Caco-2 (cell line): ENCODE measurements around the gene C1orf74. TPM values are rescaled to one million over a fixed set of nuclear protein-coding genes. Genes with fewer than 3 reads are reported as not detected.

Source experiments
- BruUV-seq: library from RNA; stranded (reverse); fragments of 400-500 nt; replicated peaks from 2 replicates; lab custom pipeline; 2021; lab: Mats Ljungman, UMichigan
- CTCF ChIA-PET: fragments of 300-600 bp; sonication (Branson Sonifier 250); formaldehyde crosslinking; loops from one replicate; lab custom pipeline; 2022; ENCODE audit warnings: antibody characterized with exemption; lab: Charles Lee
- POLR2A ChIA-PET: fragments of 300-600 bp; sonication (Branson Sonifier 250); formaldehyde crosslinking; loops from one replicate; lab custom pipeline; 2022; ENCODE audit warnings: antibody characterized with exemption; lab: Charles Lee
- DNase-seq, 2 experiments: peaks; one replicate each; pipeline versions ENCODE4 v3.0.0 to v3.0.0-alpha.2; 2020 to 2022
- H3K27me3 ChIP-seq: replicated peaks from 2 replicates; pipeline ENCODE4 v1.6.0; 2011; ENCODE audit warnings: low read length; ENCODE audit not compliant: control insufficient read depth, insufficient read depth
- H3K36me3 ChIP-seq: 2 replicates; pipeline ENCODE4 v1.5.1; 2011; ENCODE audit warnings: low read length; ENCODE audit not compliant: control insufficient read depth, insufficient read depth
- H3K4me1 ChIP-seq: fragments of 250-450 bp; sonication (Bioruptor Pico); 2 replicates; pipeline ENCODE4 v1.5.1; 2020; ENCODE audit warnings: mild to moderate bottlenecking
- H3K4me3 ChIP-seq: 2 replicates; pipeline ENCODE4 v1.5.1; 2011; ENCODE audit warnings: low read depth, mild to moderate bottlenecking, control low read depth, low read length
- H3K9me3 ChIP-seq: fragments of 250-450 bp; sonication (Bioruptor Pico); 2 replicates; pipeline ENCODE4 v1.5.1; 2020; ENCODE audit warnings: mild to moderate bottlenecking, moderate library complexity
- H3K27ac Mint-ChIP-seq: one replicate; pipeline ENCODE4 v1.8.0; 2022; ENCODE audit warnings: mixed read lengths; ENCODE audit not compliant: unreplicated experiment
- H3K27me3 Mint-ChIP-seq: one replicate; pipeline ENCODE4 v1.8.0; 2022; ENCODE audit warnings: mixed read lengths; ENCODE audit not compliant: insufficient read depth, unreplicated experiment
- H3K36me3 Mint-ChIP-seq: one replicate; pipeline ENCODE4 v1.8.0; 2022; ENCODE audit warnings: mild to moderate bottlenecking, mixed read lengths; ENCODE audit not compliant: insufficient read depth, unreplicated experiment
- H3K4me1 Mint-ChIP-seq: one replicate; pipeline ENCODE4 v1.8.0; 2022; ENCODE audit warnings: low read depth, mixed read lengths; ENCODE audit not compliant: unreplicated experiment
- H3K4me3 Mint-ChIP-seq: one replicate; pipeline ENCODE4 v1.8.0; 2022; ENCODE audit warnings: mild to moderate bottlenecking, moderate library complexity, mixed read lengths; ENCODE audit not compliant: unreplicated experiment
- H3K9me3 Mint-ChIP-seq: one replicate; pipeline ENCODE4 v1.8.0; 2022; ENCODE audit warnings: mixed read lengths; ENCODE audit not compliant: unreplicated experiment
- CTCF ChIP-seq, 2 experiments: fragments of 200-600 bp in 1 of 2; IDR thresholded peaks; 1 replicate in 1 of 2; 2 replicates in 1 of 2; pipeline versions ENCODE4 v1.5.1 to v1.8.0; 2011 to 2022; ENCODE audit warnings: antibody characterized with exemption in 1 of 2, control low read depth in 1 of 2, inconsistent platforms in 1 of 2, low read depth in 1 of 2, low read length in 1 of 2, mild to moderate bottlenecking in 1 of 2, moderate library complexity in 1 of 2; ENCODE audit not compliant: insufficient read depth in 1 of 2, severe bottlenecking in 1 of 2, unreplicated experiment in 1 of 2
- intact Hi-C: fragments of 100-400 bp; cut with micrococcal nuclease; formaldehyde crosslinking; loops from one replicate; pipeline ENCODE4 v1.10.0; 2022; ENCODE audit not compliant: unreplicated experiment
- total RNA-seq: library from RNA; stranded (reverse); gene quantifications from 2 replicates; pipeline ENCODE4 v1.2.3, GENCODE V29; 2022

The C1orf74 gene
- total RNA-seq, 1 experiment from 2014 or later = 4.5 TPM

- Histone ChIP-seq H3K27me3 (no peaks in the 10 kb centered on the region), H3K9me3 (no peaks in the 10 kb centered on the region), H3K4me3 (no peak overlapping the region), H3K4me1 (peaks cover 25% of the 10 kb centered on the region), H3K36me3 (peaks cover 11% of the 10 kb centered on the region)
- H3K27ac Mint-ChIP-seq = no peak overlapping the region
- peaks cover 41% of the 10 kb centered on the region for H3K36me3 Mint-ChIP-seq
- H3K27me3 Mint-ChIP-seq = no peaks in the 10 kb centered on the region
- no peak for TF ChIP-seq CTCF (IDR thresholded peaks at IDR 0.05; ENCODE audit: insufficient read depth in 1 of 2, low read depth in 1 of 2, low read length in 1 of 2, severe bottlenecking in 1 of 2, unreplicated experiment in 1 of 2)
- no peaks in the 10 kb centered on the region for H3K9me3 Mint-ChIP-seq
- peaks cover 13% of the 10 kb centered on the region for H3K4me1 Mint-ChIP-seq
- no peak overlapping the region for H3K4me3 Mint-ChIP-seq
- ChIA-PET CTCF (interaction anchor here (0.6 kb wide), 1 partner anchor 121 kb away, joined by 3 read pairs; no protein-coding TSS in a partner anchor), POLR2A (no interaction called here)
- DNase-seq = no peak
- intact Hi-C loops = no loop called here
- BruUV-seq = no TSS peak
Observed at GRCh38 chr1:209786146-209786545, 1.8 kb upstream of the C1orf74 start.

GRCh38 chr1:209785592-209785991, 1.2 kb upstream of the C1orf74 start:
- TF ChIP-seq CTCF (IDR thresholded peaks at IDR 0.05; ENCODE audit: insufficient read depth in 1 of 2, low read depth in 1 of 2, low read length in 1 of 2, severe bottlenecking in 1 of 2, unreplicated experiment in 1 of 2) = no peak
- Mint-ChIP-seq H3K9me3 (no peaks in the 10 kb centered on the region), H3K4me3 (peak overlapping the region; percentile 90), H3K36me3 (peaks cover 36% of the 10 kb centered on the region), H3K27ac (no peak overlapping the region), H3K4me1 (peaks cover 13% of the 10 kb centered on the region), H3K27me3 (no peaks in the 10 kb centered on the region)
- no peaks in the 10 kb centered on the region for H3K9me3 ChIP-seq
- ChIA-PET CTCF (no interaction called here), POLR2A (interaction anchor here (1.4 to 1.6 kb wide), 2 partner anchors 13 to 19 kb away, joined by 3 to 6 read pairs; no protein-coding TSS in a partner anchor)
- no TSS peak for BruUV-seq
- H3K4me1 ChIP-seq = peaks cover 25% of the 10 kb centered on the region
- H3K4me3 ChIP-seq = no peak overlapping the region
- intact Hi-C loops = no loop called here
- DNase-seq = no peak
- peaks cover 11% of the 10 kb centered on the region for H3K36me3 ChIP-seq
- H3K27me3 ChIP-seq = no peaks in the 10 kb centered on the region

GRCh38 chr1:209783386-209783785, 973 bp downstream of the C1orf74 start:
- CTCF ChIA-PET = no interaction called here
- no peaks in the 10 kb centered on the region for H3K27me3 ChIP-seq
- peaks cover 22% of the 10 kb centered on the region for H3K36me3 Mint-ChIP-seq
- peaks cover 36% of the 10 kb centered on the region for H3K4me1 ChIP-seq
- H3K9me3 ChIP-seq = no peaks in the 10 kb centered on the region
- DNase-seq = no peak
- peaks cover 19% of the 10 kb centered on the region for H3K4me1 Mint-ChIP-seq
- POLR2A ChIA-PET = interaction anchor here (1.7 kb wide), 1 partner anchor 23 kb away, joined by 21 read pairs; the partner anchor contains the start of gene IRF6
- intact Hi-C loops = no loop called here
- H3K4me3 Mint-ChIP-seq = peak overlapping the region; percentile 90
- BruUV-seq = no TSS peak
- TF ChIP-seq CTCF (IDR thresholded peaks at IDR 0.05; ENCODE audit: insufficient read depth in 1 of 2, low read depth in 1 of 2, low read length in 1 of 2, severe bottlenecking in 1 of 2, unreplicated experiment in 1 of 2) = no peak
- no peaks in the 10 kb centered on the region for H3K36me3 ChIP-seq
- no peaks in the 10 kb centered on the region for H3K9me3 Mint-ChIP-seq
- H3K27me3 Mint-ChIP-seq = no peaks in the 10 kb centered on the region
- H3K27ac Mint-ChIP-seq = peak overlapping the region; percentile 96
- H3K4me3 ChIP-seq = peak overlapping the region; percentile 73
